ENCODE measurements around the gene BBS7. TPM values are rescaled to one million over a fixed set of nuclear protein-coding genes. Genes with fewer than 3 reads are reported as not detected.

BBS7 gene
- total RNA-seq, 2 donors from 2014 or later: 10.1 to 17.1 TPM

- Histone ChIP-seq H3K9me3 (no peaks in the 10 kb centered on the region), H3K27ac (no peak overlapping the region), H3K4me1 (replicated peaks) (no peaks in the 10 kb centered on the region), H3K36me3 (no peaks in the 10 kb centered on the region), H3K4me3 (no peak overlapping the region), H3K27me3 (replicated peaks; ENCODE audit: insufficient read depth) (no peaks in the 10 kb centered on the region)
- DNase-seq (ENCODE audit: low spot score): no peak
- TF ChIP-seq POLR2A (IDR thresholded peaks at IDR 0.05) (no peak), CTCF (IDR thresholded peaks at IDR 0.05) (no peak), POLR2AphosphoS5 (IDR thresholded peaks at IDR 0.05) (no peak)
- intact Hi-C loops (cut with DNase I): no loop called here
Observed at GRCh38 chr4:121838136-121838535, 32.1 kb downstream of the BBS7 start.

GRCh38 chr4:121829511-121829910 is 40.8 kb downstream of the BBS7 start:
- no peaks in the 10 kb centered on the region for H3K27me3 ChIP-seq (replicated peaks; ENCODE audit: insufficient read depth)
- intact Hi-C loops (cut with DNase I): no loop called here
- H3K4me3 ChIP-seq: no peak overlapping the region
- no peaks in the 10 kb centered on the region for H3K9me3 ChIP-seq
- H3K27ac ChIP-seq: no peak overlapping the region
- TF ChIP-seq CTCF (IDR thresholded peaks at IDR 0.05): no peak
- TF ChIP-seq POLR2AphosphoS5 (IDR thresholded peaks at IDR 0.05): no peak
- no peak for TF ChIP-seq POLR2A (IDR thresholded peaks at IDR 0.05)
- 83% methylated on average over 5 of the region's 5 CpGs for WGBS
- H3K36me3 ChIP-seq: no peaks in the 10 kb centered on the region
- no peak for DNase-seq (ENCODE audit: low spot score)
- H3K4me1 ChIP-seq (replicated peaks): no peaks in the 10 kb centered on the region

DNA sequence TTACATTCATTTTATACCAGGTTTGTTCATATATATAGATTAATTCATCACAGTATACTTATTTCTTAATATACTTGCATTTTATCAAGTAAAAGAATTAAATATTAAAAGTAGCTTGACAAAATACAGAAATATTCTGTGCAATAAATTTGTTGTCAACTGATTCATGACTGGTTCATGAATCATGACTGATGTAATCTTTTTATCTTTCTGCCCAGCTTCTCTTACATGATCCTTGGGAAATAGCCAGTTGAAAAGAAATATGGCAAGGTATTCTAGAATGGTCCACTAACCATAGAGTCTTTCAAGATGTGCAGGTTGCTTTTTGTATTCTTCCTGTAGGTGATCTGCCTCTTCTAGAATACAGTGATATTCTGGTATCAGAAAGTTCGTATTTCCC is 42.4 kb downstream of the BBS7 start:
- no peaks in the 10 kb centered on the region for H3K36me3 ChIP-seq
- TF ChIP-seq POLR2AphosphoS5 (IDR thresholded peaks at IDR 0.05) (no peak), POLR2A (IDR thresholded peaks at IDR 0.05) (no peak), CTCF (IDR thresholded peaks at IDR 0.05) (no peak)
- H3K9me3 ChIP-seq: no peaks in the 10 kb centered on the region

GRCh38 chr4:121824950-121825349 is 45.3 kb downstream of the BBS7 start:
- H3K4me3 ChIP-seq: no peak overlapping the region
- H3K27me3 ChIP-seq (replicated peaks; ENCODE audit: insufficient read depth): no peaks in the 10 kb centered on the region
- DNase-seq (ENCODE audit: low spot score): no peak
- intact Hi-C loops (cut with DNase I): no loop called here
- WGBS: 20% methylated on average over 2 of the region's 2 CpGs
- H3K27ac ChIP-seq: no peak overlapping the region
- peaks cover 4% of the 10 kb centered on the region for H3K4me1 ChIP-seq (replicated peaks)
- no peaks in the 10 kb centered on the region for H3K9me3 ChIP-seq
- no peaks in the 10 kb centered on the region for H3K36me3 ChIP-seq
- TF ChIP-seq POLR2A (IDR thresholded peaks at IDR 0.05) (no peak), CTCF (IDR thresholded peaks at IDR 0.05) (no peak), POLR2AphosphoS5 (IDR thresholded peaks at IDR 0.05) (no peak)

More for the DNA sequence above, 42.4 kb downstream of the BBS7 start:
- intact Hi-C loops (cut with DNase I): no loop called here
- Histone ChIP-seq H3K4me3 (no peak overlapping the region), H3K4me1 (replicated peaks) (peaks cover 4% of the 10 kb centered on the region), H3K27ac (no peak overlapping the region), H3K27me3 (replicated peaks; ENCODE audit: insufficient read depth) (no peaks in the 10 kb centered on the region)
- WGBS: 97% methylated on average over 1 of the region's 1 CpG
- no peak for DNase-seq (ENCODE audit: low spot score)

GRCh38 chr4:121824171-121824527 is 46.1 kb downstream of the BBS7 start:
- Histone ChIP-seq H3K27me3 (replicated peaks; ENCODE audit: insufficient read depth) (no peaks in the 10 kb centered on the region), H3K4me1 (replicated peaks) (peaks cover 4% of the 10 kb centered on the region), H3K9me3 (no peaks in the 10 kb centered on the region), H3K27ac (peak overlapping the region; percentile 67 to 69), H3K36me3 (no peaks in the 10 kb centered on the region), H3K4me3 (peak overlapping the region; percentile 44 to 49)
- TF ChIP-seq CTCF (IDR thresholded peaks at IDR 0.05) (no peak), POLR2AphosphoS5 (IDR thresholded peaks at IDR 0.05) (no peak), POLR2A (IDR thresholded peaks at IDR 0.05) (peak; percentile 19)
- no peak for DNase-seq (ENCODE audit: low spot score)
- WGBS: 5% methylated on average over 8 of the region's 8 CpGs
- intact Hi-C loops (cut with DNase I): no loop called here
